Neuron (in vitro differentiated cells): Measurements from ENCODE around the gene SRRM4.

Experiments
- H2AFZ ChIP-seq: one replicate; pipeline ENCODE4 v1.6.1; 2013; ENCODE audit warnings: low read depth, mild to moderate bottlenecking, inconsistent platforms, low read length, moderate library complexity
- H3K27me3 ChIP-seq: one replicate; pipeline ENCODE4 v1.6.1; 2013; ENCODE audit warnings: low read length; ENCODE audit not compliant: insufficient read depth
- H3K36me3 ChIP-seq: one replicate; pipeline ENCODE4 v1.6.1; 2013; ENCODE audit warnings: low read length; ENCODE audit not compliant: insufficient read depth
- H3K4me1 ChIP-seq: one replicate; pipeline ENCODE4 v1.6.1; 2013; ENCODE audit warnings: low read length; ENCODE audit not compliant: insufficient read depth
- H3K4me3 ChIP-seq: 2 replicates; pipeline ENCODE4 v1.5.1; 2013; ENCODE audit warnings: mild to moderate bottlenecking, low read length, moderate library complexity
- H3K9me3 ChIP-seq: one replicate; pipeline ENCODE4 v1.6.1; 2013; ENCODE audit warnings: low read length

SRRM4 gene

GRCh38 chr12:119153477-119154434, 172.4 kb downstream of the SRRM4 start:
- Histone ChIP-seq H3K9me3 (no peaks in the 10 kb centered on the region), H2AFZ (no peak overlapping the region), H3K36me3 (no peaks in the 10 kb centered on the region), H3K27me3 (no peaks in the 10 kb centered on the region), H3K4me1 (no peaks in the 10 kb centered on the region), H3K4me3 (no peak overlapping the region)

GRCh38 chr12:119154435-119154818, 173.1 kb downstream of the SRRM4 start:
- Histone ChIP-seq H3K36me3 (no peaks in the 10 kb centered on the region), H2AFZ (no peak overlapping the region), H3K27me3 (no peaks in the 10 kb centered on the region), H3K9me3 (no peaks in the 10 kb centered on the region), H3K4me1 (no peaks in the 10 kb centered on the region), H3K4me3 (no peak overlapping the region)

- Histone ChIP-seq H3K9me3 (no peaks in the 10 kb centered on the region), H3K4me3 (no peak overlapping the region), H3K4me1 (no peaks in the 10 kb centered on the region), H2AFZ (no peak overlapping the region), H3K36me3 (no peaks in the 10 kb centered on the region), H3K27me3 (no peaks in the 10 kb centered on the region)
These were observed 175.2 kb downstream of the SRRM4 start for GRCh38 chr12:119156401-119157044.

- no peak overlapping the region for H2AFZ ChIP-seq
- no peaks in the 10 kb centered on the region for H3K4me1 ChIP-seq
- H3K36me3 ChIP-seq: no peaks in the 10 kb centered on the region
- no peaks in the 10 kb centered on the region for H3K27me3 ChIP-seq
- H3K4me3 ChIP-seq: no peak overlapping the region
- no peaks in the 10 kb centered on the region for H3K9me3 ChIP-seq
These were observed 176.2 kb downstream of the SRRM4 start for GRCh38 chr12:119157528-119157927.

GRCh38 chr12:119157978-119158377, 176.6 kb downstream of the SRRM4 start:
- H3K4me1 ChIP-seq: no peaks in the 10 kb centered on the region
- H3K9me3 ChIP-seq: no peaks in the 10 kb centered on the region
- no peaks in the 10 kb centered on the region for H3K36me3 ChIP-seq
- H2AFZ ChIP-seq: no peak overlapping the region
- no peaks in the 10 kb centered on the region for H3K27me3 ChIP-seq
- H3K4me3 ChIP-seq: no peak overlapping the region

- H3K4me1 ChIP-seq: no peaks in the 10 kb centered on the region
- H3K9me3 ChIP-seq: no peaks in the 10 kb centered on the region
- H3K36me3 ChIP-seq: no peaks in the 10 kb centered on the region
- H2AFZ ChIP-seq: no peak overlapping the region
- H3K27me3 ChIP-seq: no peaks in the 10 kb centered on the region
- no peak overlapping the region for H3K4me3 ChIP-seq
These were observed 177.1 kb downstream of the SRRM4 start for GRCh38 chr12:119158402-119158801.

- no peaks in the 10 kb centered on the region for H3K27me3 ChIP-seq
- no peak overlapping the region for H2AFZ ChIP-seq
- no peaks in the 10 kb centered on the region for H3K4me1 ChIP-seq
- H3K9me3 ChIP-seq: no peaks in the 10 kb centered on the region
- H3K4me3 ChIP-seq: no peak overlapping the region
- no peaks in the 10 kb centered on the region for H3K36me3 ChIP-seq
These were observed 178.5 kb downstream of the SRRM4 start for GRCh38 chr12:119159844-119160243.

GRCh38 chr12:119167902-119168301, 186.6 kb downstream of the SRRM4 start:
- no peaks in the 10 kb centered on the region for H3K36me3 ChIP-seq
- no peak overlapping the region for H2AFZ ChIP-seq
- H3K27me3 ChIP-seq: no peaks in the 10 kb centered on the region
- no peaks in the 10 kb centered on the region for H3K9me3 ChIP-seq
- H3K4me1 ChIP-seq: no peaks in the 10 kb centered on the region
- no peak overlapping the region for H3K4me3 ChIP-seq

GRCh38 chr12:119168721-119169120, 187.4 kb downstream of the SRRM4 start:
- no peak overlapping the region for H3K4me3 ChIP-seq
- H3K4me1 ChIP-seq: no peaks in the 10 kb centered on the region
- H3K9me3 ChIP-seq: no peaks in the 10 kb centered on the region
- H2AFZ ChIP-seq: no peak overlapping the region
- H3K36me3 ChIP-seq: no peaks in the 10 kb centered on the region
- H3K27me3 ChIP-seq: no peaks in the 10 kb centered on the region

- Histone ChIP-seq H3K4me1 (no peaks in the 10 kb centered on the region), H2AFZ (no peak overlapping the region), H3K27me3 (no peaks in the 10 kb centered on the region), H3K36me3 (no peaks in the 10 kb centered on the region), H3K9me3 (no peaks in the 10 kb centered on the region), H3K4me3 (no peak overlapping the region)
These were observed 187.8 kb downstream of the SRRM4 start for GRCh38 chr12:119169150-119169549.

- Histone ChIP-seq H3K4me3 (no peak overlapping the region), H3K27me3 (no peaks in the 10 kb centered on the region), H3K4me1 (no peaks in the 10 kb centered on the region), H3K36me3 (no peaks in the 10 kb centered on the region), H3K9me3 (no peaks in the 10 kb centered on the region), H2AFZ (no peak overlapping the region)
These were observed 189.9 kb downstream of the SRRM4 start for GRCh38 chr12:119171291-119171690.

GRCh38 chr12:119171691-119172425, 190.5 kb downstream of the SRRM4 start:
- Histone ChIP-seq H3K27me3 (no peaks in the 10 kb centered on the region), H3K9me3 (no peaks in the 10 kb centered on the region), H3K4me1 (no peaks in the 10 kb centered on the region), H2AFZ (no peak overlapping the region), H3K36me3 (no peaks in the 10 kb centered on the region), H3K4me3 (no peak overlapping the region)

- H2AFZ ChIP-seq: no peak overlapping the region
- no peak overlapping the region for H3K4me3 ChIP-seq
- no peaks in the 10 kb centered on the region for H3K4me1 ChIP-seq
- no peaks in the 10 kb centered on the region for H3K36me3 ChIP-seq
- H3K27me3 ChIP-seq: peaks cover 9% of the 10 kb centered on the region
- H3K9me3 ChIP-seq: no peaks in the 10 kb centered on the region
These were observed 193.7 kb downstream of the SRRM4 start for GRCh38 chr12:119175081-119175480.
